ENCODE data around the gene MED15. TPM values are rescaled to one million over a fixed set of nuclear protein-coding genes. Genes with fewer than 3 reads are reported as not detected.

The MED15 gene
- total and polyA plus RNA-seq, 2 of the 8 experiments (the other 6 are each of a cell fraction or from before 2014, with no cell fraction given) = 28.3 to 57.1 TPM

DNA sequence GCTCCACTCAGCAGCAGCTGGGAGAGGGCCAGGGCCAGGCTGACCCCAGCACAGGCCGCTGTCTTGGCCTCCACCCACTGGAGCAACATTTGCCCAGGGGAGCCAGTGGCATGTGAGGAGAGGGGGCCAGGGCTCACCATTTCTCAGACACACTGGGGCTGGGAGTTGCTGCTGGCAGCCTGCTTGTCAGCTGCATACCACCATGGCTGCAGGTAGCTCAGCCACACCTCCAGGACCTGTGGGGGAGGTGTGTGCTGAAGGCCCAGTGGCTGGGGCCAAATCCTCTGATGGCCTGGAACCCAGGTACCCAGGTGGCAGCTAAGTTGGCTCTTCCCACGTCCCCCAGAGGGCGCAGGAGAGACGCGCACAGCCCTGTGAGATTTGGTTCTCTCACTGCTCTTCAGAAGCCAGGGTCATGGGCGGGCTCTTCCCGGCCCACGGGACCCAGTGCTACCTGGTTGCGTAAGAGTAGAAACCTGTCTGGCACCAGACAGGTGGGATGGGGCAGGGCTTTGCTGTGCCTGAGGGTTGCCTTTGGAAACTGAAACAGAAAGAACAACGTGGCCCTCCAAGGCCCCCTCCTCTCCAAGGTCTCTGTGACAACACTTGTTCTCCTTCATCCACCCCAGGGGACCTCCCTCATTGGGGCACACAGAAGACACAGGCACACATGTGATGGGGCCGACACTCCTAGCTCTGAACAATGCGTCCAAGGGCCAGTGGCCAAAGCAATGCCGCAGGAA, 98.8 kb downstream of the MED15 start (continued):
- TF ChIP-seq, protein P1, sequence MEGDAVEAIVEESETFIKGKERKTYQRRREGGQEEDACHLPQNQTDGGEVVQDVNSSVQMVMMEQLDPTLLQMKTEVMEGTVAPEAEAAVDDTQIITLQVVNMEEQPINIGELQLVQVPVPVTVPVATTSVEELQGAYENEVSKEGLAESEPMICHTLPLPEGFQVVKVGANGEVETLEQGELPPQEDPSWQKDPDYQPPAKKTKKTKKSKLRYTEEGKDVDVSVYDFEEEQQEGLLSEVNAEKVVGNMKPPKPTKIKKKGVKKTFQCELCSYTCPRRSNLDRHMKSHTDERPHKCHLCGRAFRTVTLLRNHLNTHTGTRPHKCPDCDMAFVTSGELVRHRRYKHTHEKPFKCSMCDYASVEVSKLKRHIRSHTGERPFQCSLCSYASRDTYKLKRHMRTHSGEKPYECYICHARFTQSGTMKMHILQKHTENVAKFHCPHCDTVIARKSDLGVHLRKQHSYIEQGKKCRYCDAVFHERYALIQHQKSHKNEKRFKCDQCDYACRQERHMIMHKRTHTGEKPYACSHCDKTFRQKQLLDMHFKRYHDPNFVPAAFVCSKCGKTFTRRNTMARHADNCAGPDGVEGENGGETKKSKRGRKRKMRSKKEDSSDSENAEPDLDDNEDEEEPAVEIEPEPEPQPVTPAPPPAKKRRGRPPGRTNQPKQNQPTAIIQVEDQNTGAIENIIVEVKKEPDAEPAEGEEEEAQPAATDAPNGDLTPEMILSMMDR (IDR thresholded peaks at IDR 0.05; ENCODE audit: control extremely low read depth in 1 of 3, insufficient read depth in 1 of 3, low read depth in 1 of 3, low read length in 3 of 3) = peak; percentile 88 to 97 (median 96)
- TF ChIP-seq TBP (IDR thresholded peaks at IDR 0.05; ENCODE audit: low read depth, low read length) = no peak
- no peak for TF ChIP-seq CBX5 (IDR thresholded peaks at IDR 0.05; ENCODE audit: low read depth, low read length)
- TF ChIP-seq ASH2L (IDR thresholded peaks at IDR 0.05; ENCODE audit: low read length) = peak; percentile 29
- peak; percentile 57 for TF ChIP-seq CTBP2 (IDR thresholded peaks at IDR 0.05; ENCODE audit: borderline replicate concordance, insufficient read depth, insufficient read length, low read length)
- no peak for TF ChIP-seq MAFK (IDR thresholded peaks at IDR 0.05; ENCODE audit: low read depth, low read length)
- TF ChIP-seq SRF (IDR thresholded peaks at IDR 0.05; ENCODE audit: low read depth, low read length) = no peak
- TF ChIP-seq JUND (IDR thresholded peaks at IDR 0.05; ENCODE audit: low read length) = no peak
- TF ChIP-seq KDM1A (IDR thresholded peaks at IDR 0.05; ENCODE audit: borderline replicate concordance, low read length) = no peak
- TF ChIP-seq SP1 (IDR thresholded peaks at IDR 0.05; ENCODE audit: low read depth, low read length) = peak; percentile 66
- no peak for TF ChIP-seq KDM4A (IDR thresholded peaks at IDR 0.05; ENCODE audit: low read depth, low read length, severe bottlenecking)
- TF ChIP-seq POLR2AphosphoS5 (IDR thresholded peaks at IDR 0.05; ENCODE audit: low read depth, low read length) = no peak
- TF ChIP-seq SUZ12 (IDR thresholded peaks at IDR 0.05; ENCODE audit: low read length) = no peak
- TF ChIP-seq NRF1 (IDR thresholded peaks at IDR 0.05; ENCODE audit: low read depth, low read length) = no peak
- 0 out of 4 replicates have a peak, but pooled peaks have one; percentile 23 to 69 for TF ChIP-seq SIN3A (conservative IDR thresholded peaks at IDR 0.05 in 1 of 2, IDR thresholded peaks at IDR 0.05 in 1 of 2; ENCODE audit: low read depth in 1 of 2, low read length in 2 of 2)
- TF ChIP-seq JUN (IDR thresholded peaks at IDR 0.05; ENCODE audit: low read depth, low read length) = no peak
- TF ChIP-seq PHF8 (conservative IDR thresholded peaks at IDR 0.05; ENCODE audit: low read depth, low read length) = no peak
- 0 out of 2 replicates have a peak, but pooled peaks have one; percentile 89 for TF ChIP-seq TCF12 (IDR thresholded peaks at IDR 0.05; ENCODE audit: low read depth, low read length)
- TF ChIP-seq, protein P2, sequence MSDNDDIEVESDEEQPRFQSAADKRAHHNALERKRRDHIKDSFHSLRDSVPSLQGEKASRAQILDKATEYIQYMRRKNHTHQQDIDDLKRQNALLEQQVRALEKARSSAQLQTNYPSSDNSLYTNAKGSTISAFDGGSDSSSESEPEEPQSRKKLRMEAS (IDR thresholded peaks at IDR 0.05) = peak; percentile 52
- peak; percentile 21; the same call in 1 of the 2 replicates for TF ChIP-seq BACH1 (IDR thresholded peaks at IDR 0.05; ENCODE audit: low read length)
- TF ChIP-seq BRCA1 (IDR thresholded peaks at IDR 0.05; ENCODE audit: low read depth, low read length) = no peak
- no peak for TF ChIP-seq CBX8 (IDR thresholded peaks at IDR 0.05; ENCODE audit: borderline replicate concordance, low read depth, low read length)

All from H1 (cell line).